Activated naive CD4-positive, alpha-beta T cell treated with anti-CD3 and anti-CD28 coated beads, Interleukin-2, amount 10 ng/mL, durations not matched to agents 5 hours and 36 hours (primary cell): Measurements from ENCODE around the gene EPS8L1. TPM values are rescaled to one million over a fixed set of nuclear protein-coding genes. Genes with fewer than 3 reads are reported as not detected.

Source experiments
- microRNA-seq: library from miRNA; unstranded; fragments of <30 nt; microRNA quantifications from one replicate; pipeline ENCODE4 v1.2.0, GENCODE V29; 2022; ENCODE audit warnings: borderline microRNAs expressed, borderline replicate concordance
- total RNA-seq, 2 experiments: library from RNA; stranded (reverse); gene quantifications; one replicate each; pipeline ENCODE4 v1.2.3, GENCODE V29; 2021

EPS8L1 gene
- 1 to 10 TPM; 3.1 to 4.3 TPM for total RNA-seq

GRCh38 chr19:55075371-55075998 is at the start of gene EPS8L1:
Gene EPS8L1 (plus strand): TSS chr19:55075869. CDS start chr19:55076445, 576 bp downstream.

GRCh38 chr19:55062735-55063491 is 12.8 kb upstream of the EPS8L1 start, which contains the start of gene RDH13:
Gene RDH13 (minus strand): TSS chr19:55063148. CDS start chr19:55063032, 116 bp downstream.

GRCh38 chr19:55116859-55117662 is 41.4 kb downstream of the EPS8L1 start, which contains the start of gene PPP1R12C:
Gene PPP1R12C (minus strand): TSS chr19:55117637. CDS start chr19:55117543, 94 bp downstream.

Small RNA genes within 50 kb of the gene (microRNA-seq; reads per million reads assigned to microRNA genes)
- not detected for gene MIR7975

Other genes with a start within 250 kb of the EPS8L1 start
- gene KIR2DS4, start 243.2 kb upstream of the EPS8L1 start, total RNA-seq: not detected
- under 1 TPM; 0.55 to 0.67 TPM for gene KIR3DL2, start 225.4 kb upstream of the EPS8L1 start, total RNA-seq
- gene FCAR, start 201.6 kb upstream of the EPS8L1 start, total RNA-seq: not detected
- under 1 TPM; 0.35 to 0.58 TPM for gene NCR1, start 169.7 kb upstream of the EPS8L1 start, total RNA-seq
- not detected for gene NLRP7, start 128.3 kb upstream of the EPS8L1 start, total RNA-seq
- 10 to 100 TPM; 16.5 to 19.0 TPM for gene NLRP2, start 109.5 kb upstream of the EPS8L1 start, total RNA-seq
- under 1 TPM; 0.26 to 0.43 TPM for gene GP6, start 37.6 kb upstream of the EPS8L1 start, total RNA-seq
- gene RDH13, start 12.7 kb upstream of the EPS8L1 start, total RNA-seq: 10 to 100 TPM; 19.7 to 21.7 TPM
- 100 to 1,000 TPM; 135 to 141 TPM for gene PPP1R12C, start 41.8 kb downstream of the EPS8L1 start, total RNA-seq
- not detected for gene TNNT1, start 73.3 kb downstream of the EPS8L1 start, total RNA-seq
- not detected for gene TNNI3, start 81.9 kb downstream of the EPS8L1 start, total RNA-seq
- gene DNAAF3, start 90.7 kb downstream of the EPS8L1 start, total RNA-seq: not detected
- gene SYT5, start 104.4 kb downstream of the EPS8L1 start, total RNA-seq: not detected
- gene PTPRH, start 133.6 kb downstream of the EPS8L1 start, total RNA-seq: not detected
- 10 to 100 TPM; 11.7 to 14.0 TPM for gene TMEM86B, start 152.9 kb downstream of the EPS8L1 start, total RNA-seq
- gene PPP6R1, start 183.1 kb downstream of the EPS8L1 start, total RNA-seq: 100 to 1,000 TPM; 179 to 181 TPM
- 10 to 100 TPM; 23.0 to 25.5 TPM for gene HSPBP1, start 204.2 kb downstream of the EPS8L1 start, total RNA-seq
- 1 to 10 TPM; 4.0 to 5.9 TPM for gene BRSK1, start 208.1 kb downstream of the EPS8L1 start, total RNA-seq
- gene TMEM150B, start 249.5 kb downstream of the EPS8L1 start, total RNA-seq: under 1 TPM in 1 of 2 experiments, not detected in 1; 0.29 TPM